Urinary bladder (tissue), 4 donors: ENCODE results near the gene CNR2. TPM values are rescaled to one million over a fixed set of nuclear protein-coding genes. Genes with fewer than 3 reads are reported as not detected.

Source experiments
- DNase-seq: peaks from one replicate; pipeline ENCODE4 v3.0.0-alpha.2; 2015; ENCODE audit errors: extremely low spot score
- H3K27ac ChIP-seq: one replicate; pipeline ENCODE4 v1.5.1; 2013; ENCODE audit warnings: low read depth, mild to moderate bottlenecking, moderate library complexity
- H3K36me3 ChIP-seq: one replicate; pipeline ENCODE4 v1.6.1; 2013; ENCODE audit warnings: mild to moderate bottlenecking, moderate library complexity; ENCODE audit not compliant: insufficient read depth
- H3K4me1 ChIP-seq: one replicate; pipeline ENCODE4 v1.6.1; 2013; ENCODE audit warnings: mild to moderate bottlenecking, moderate library complexity; ENCODE audit not compliant: insufficient read depth
- H3K4me3 ChIP-seq: one replicate; pipeline ENCODE4 v1.5.1; 2013; ENCODE audit warnings: low read depth, low read length
- WGBS: extraction: QIAGEN DNeasy Blood & Tissue Kit; methylation state at CpG from one replicate; pipeline ENCODE4 v1.1.7; 2013; 5-methylcytosine and 5-hydroxymethylcytosine counted together
- polyA plus RNA-seq: library from polyadenylated mRNA; stranded (reverse); fragments of 200-250 nt; gene quantifications from one replicate; pipeline ENCODE4 v1.2.3, GENCODE V29; 2013
- total RNA-seq: library from RNA; depleted of rRNA; stranded (reverse); fragments of >200 nt; gene quantifications from one replicate; pipeline ENCODE4 v1.2.3, GENCODE V29; 2014
- donor health status: healthy with polysubstance abuse.
- donor health status: healthy.

Gene CNR2
- total and polyA plus RNA-seq, 2 donors: 0.11 TPM; not detected in 1

DNA sequence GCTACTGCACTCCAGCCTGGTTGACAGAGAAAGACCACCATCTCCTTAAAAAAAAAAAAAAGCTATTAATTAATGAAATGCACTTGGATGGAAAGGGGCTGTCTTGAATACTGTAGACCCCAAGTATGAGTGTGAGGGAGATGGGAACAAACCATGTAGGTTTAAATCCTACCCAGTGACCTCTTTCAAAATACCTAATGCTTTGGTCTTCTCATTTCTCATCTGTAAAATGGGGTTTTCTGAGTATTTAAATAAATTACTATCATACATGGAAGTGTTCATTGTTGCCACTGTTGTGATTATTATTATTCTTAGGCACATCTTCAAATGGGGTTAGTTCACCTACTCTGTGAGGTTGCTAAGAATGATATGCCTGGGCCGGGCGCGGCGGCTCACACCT lies 27.9 kb downstream of the CNR2 start:
- Histone ChIP-seq H3K4me3 (no peak overlapping the region), H3K27ac (no peak overlapping the region), H3K4me1 (no peaks in the 10 kb centered on the region), H3K36me3 (no peaks in the 10 kb centered on the region)
- DNase-seq: no peak
- WGBS: 90% methylated on average over 4 of the region's 4 CpGs

DNA sequence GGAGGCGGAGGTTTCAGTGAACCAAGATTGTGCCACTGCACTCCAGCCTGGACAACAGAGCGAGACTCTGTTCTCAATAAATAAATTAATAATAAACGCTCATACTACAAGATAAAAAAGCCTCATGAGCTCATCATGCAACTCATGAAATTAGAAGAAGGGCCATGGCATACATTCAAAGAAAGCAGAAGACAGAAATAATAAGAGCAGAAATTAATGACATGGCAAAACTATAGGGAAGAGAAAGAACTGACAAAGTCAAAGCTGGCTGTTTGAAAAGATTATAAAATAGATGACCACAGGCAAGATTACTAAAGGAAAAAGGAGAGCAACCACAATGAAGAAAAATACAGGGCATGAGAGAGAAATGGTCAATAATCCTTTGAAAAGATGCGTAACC lies 30.4 kb downstream of the CNR2 start:
- 77% methylated on average over 4 of the region's 4 CpGs for WGBS
- no peak for DNase-seq
- Histone ChIP-seq H3K4me3 (no peak overlapping the region), H3K36me3 (no peaks in the 10 kb centered on the region), H3K27ac (no peak overlapping the region), H3K4me1 (no peaks in the 10 kb centered on the region)

DNA sequence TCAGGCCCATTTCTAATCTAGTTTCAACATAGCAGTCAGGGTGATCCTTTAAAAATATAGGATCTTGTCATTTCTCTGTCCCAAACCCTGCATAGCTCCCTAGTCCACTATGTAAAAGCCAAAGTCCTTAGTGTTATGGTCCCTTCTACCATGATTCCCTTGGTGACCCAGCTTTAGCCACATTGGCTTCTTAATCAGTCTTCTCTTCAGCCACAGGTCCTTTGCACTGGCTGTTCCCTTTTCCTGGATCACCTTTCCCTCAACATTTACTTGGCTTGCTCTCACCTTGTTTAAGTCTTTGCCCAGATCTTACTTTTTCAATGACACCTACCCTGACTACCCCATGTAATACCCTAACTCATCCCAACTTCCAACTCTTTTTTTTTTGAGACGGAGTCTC lies 33.4 kb downstream of the CNR2 start:
- whole genome bisulfite sequencing: 100% methylated on average over 1 of the region's 1 CpG
- no peak overlapping the region for H3K27ac ChIP-seq
- H3K4me3 ChIP-seq: no peak overlapping the region
- no peak for DNase-seq
- H3K4me1 ChIP-seq: no peaks in the 10 kb centered on the region
- no peaks in the 10 kb centered on the region for H3K36me3 ChIP-seq

DNA sequence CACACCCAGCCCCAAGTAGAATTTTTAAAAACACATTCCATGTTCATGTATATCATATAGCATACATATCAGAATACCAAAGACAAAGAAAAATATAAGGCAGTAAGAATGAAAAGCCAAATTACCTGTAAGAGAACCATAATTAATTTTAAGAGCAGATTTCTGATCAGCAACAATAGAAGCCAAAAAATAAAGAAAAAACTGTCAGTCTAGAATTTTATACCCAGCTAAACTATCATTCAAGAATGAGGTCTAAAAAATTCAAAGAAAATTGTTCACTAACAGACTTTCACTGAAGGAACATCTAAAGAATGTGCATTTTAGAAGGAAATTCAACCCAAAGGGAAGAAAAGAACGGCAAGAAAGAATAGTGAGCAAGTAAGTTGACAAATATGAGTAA lies 34.5 kb downstream of the CNR2 start:
- no peak overlapping the region for H3K27ac ChIP-seq
- H3K4me1 ChIP-seq: no peaks in the 10 kb centered on the region
- no peak overlapping the region for H3K4me3 ChIP-seq
- no peak for DNase-seq
- 76% methylated on average over 1 of the region's 1 CpG for WGBS
- H3K36me3 ChIP-seq: no peaks in the 10 kb centered on the region

DNA sequence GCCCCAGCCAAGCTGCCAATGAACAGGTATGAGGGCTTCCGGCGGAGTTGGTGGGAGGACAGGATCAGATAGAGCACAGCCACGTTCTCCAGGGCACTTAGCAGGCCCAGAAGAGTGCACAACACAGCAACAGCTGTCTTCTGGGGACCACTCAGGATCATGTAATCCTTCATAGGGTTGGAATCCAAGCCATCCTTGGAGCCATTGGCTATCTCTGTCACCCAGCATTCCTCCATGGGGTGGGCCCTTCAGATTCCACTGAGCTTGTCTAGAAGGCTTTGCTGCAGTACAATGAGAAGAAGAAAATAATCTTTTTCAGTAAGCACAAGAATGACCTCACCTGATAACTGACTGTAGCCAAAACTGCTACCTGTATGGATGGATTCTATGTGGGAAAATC lies 37.8 kb downstream of the CNR2 start:
- Histone ChIP-seq H3K4me1 (no peaks in the 10 kb centered on the region), H3K27ac (no peak overlapping the region), H3K36me3 (no peaks in the 10 kb centered on the region), H3K4me3 (no peak overlapping the region)
- no peak for DNase-seq
- WGBS: 72% methylated on average over 3 of the region's 3 CpGs

DNA sequence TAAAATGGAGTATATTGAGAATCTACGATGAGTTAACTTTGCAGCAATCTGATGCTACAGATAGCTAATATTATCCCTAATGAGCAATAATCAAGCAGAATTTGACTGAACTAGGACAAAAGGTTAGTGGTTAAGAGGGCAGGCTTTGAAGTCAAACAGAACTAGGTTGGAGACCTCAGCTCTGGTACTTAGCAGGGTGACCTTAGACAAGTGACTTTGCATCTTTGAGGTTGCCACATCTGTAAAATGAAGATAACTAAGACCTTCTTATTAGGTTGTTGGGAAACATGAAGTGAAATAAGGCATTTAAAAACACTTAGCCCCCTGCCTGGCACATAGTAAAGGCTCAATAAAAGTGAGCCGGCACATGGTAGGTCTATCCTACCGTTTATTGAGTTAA lies 40.7 kb downstream of the CNR2 start:
- no peak overlapping the region for H3K4me3 ChIP-seq
- 79% methylated on average over 3 of the region's 3 CpGs for WGBS

DNA sequence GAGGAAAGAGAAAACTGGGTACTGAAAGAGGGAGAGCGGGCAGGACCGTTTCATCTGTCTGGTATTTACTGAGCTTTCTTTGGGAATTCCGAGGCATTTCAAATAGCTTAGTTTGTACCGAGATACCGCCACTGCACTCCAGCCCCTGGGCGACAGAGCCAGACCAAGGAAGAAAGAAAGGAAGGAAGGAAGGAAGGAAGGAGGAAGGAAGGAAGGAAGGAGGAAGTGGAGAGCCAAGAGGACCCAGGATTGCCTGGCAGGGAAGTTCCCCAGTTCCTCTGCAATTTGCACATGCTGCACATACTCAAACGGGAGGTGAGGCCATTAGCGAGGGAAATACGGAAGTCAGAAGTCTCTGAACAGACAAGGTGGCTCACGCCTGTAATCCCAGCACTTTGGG lies 44.1 kb downstream of the CNR2 start:
- H3K27ac ChIP-seq: no peak overlapping the region
- no peak for DNase-seq
- 62% methylated on average over 10 of the region's 10 CpGs for WGBS

More for the DNA sequence above, 40.7 kb downstream of the CNR2 start:
- no peak for DNase-seq
- no peaks in the 10 kb centered on the region for H3K4me1 ChIP-seq
- H3K36me3 ChIP-seq: no peaks in the 10 kb centered on the region
- no peak overlapping the region for H3K27ac ChIP-seq

DNA sequence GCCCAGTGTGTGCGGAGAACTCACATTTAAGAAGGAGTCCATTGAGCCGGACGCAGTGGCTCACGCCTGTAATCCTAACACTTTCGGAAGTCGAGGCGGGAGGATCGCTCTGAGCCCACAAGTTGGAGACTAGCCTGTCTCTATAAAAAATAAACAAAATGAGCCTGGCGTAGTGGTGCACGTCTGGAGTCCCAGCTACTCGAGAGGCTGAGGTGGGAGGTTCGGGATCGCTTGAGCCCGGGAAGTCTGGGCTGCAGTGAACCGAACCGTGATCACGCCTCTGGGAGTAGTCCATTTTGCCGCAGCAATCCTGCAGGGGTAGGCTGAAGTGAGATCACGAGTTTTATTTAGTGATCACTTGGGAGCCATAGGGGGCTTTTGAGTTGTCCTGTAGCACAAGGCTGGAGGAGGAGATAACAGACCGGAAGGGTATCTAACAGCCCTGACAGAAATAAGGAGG lies 44.6 kb downstream of the CNR2 start:
- Histone ChIP-seq H3K27ac (no peak overlapping the region), H3K4me1 (no peaks in the 10 kb centered on the region), H3K36me3 (no peaks in the 10 kb centered on the region), H3K4me3 (peak overlapping the region; percentile 15)
- DNase-seq: no peak
- WGBS: 14% methylated on average over 20 of the region's 20 CpGs

More for the DNA sequence above, 44.1 kb downstream of the CNR2 start:
- Histone ChIP-seq H3K4me1 (no peaks in the 10 kb centered on the region), H3K4me3 (no peak overlapping the region), H3K36me3 (no peaks in the 10 kb centered on the region)

DNA sequence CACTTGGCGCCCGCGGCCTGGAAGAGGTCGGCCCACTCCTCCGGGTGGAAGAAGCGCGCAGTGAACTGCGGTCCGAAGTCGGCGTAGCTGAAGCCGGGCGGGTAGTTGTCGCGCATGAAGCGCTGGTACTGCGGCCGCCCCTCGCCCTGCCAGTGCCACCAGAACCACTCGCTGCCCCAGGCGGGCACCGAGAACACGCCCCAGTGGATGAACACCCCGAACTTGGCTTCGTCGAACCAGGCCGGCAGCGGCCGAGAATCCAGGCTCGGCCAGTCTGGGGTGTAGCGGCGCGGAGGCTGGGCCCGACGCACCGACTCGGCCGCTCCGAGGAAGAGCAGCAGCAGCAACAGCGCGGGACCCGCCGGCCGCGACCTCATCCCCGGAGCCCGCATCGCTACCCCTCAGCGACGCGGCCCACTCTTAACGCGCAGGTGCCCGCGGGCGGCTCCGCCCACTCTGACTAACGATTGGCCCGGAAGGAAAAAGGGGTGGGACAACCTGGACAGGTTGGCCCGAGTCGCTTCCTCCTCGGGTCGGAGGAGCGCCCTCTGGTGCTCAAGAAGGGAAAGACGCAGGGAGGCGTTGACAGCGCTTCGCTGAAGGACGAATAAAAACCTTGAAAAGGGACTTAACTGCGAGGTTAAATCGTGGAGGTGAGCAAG lies 45.1 kb downstream of the CNR2 start, which contains the start of gene FUCA1:
Gene FUCA1, minus strand, starts transcription at position 396 of the 662 bp plus-strand sequence. Its CDS starts 4 bp downstream, at position 392.
- Histone ChIP-seq H3K36me3 (no peaks in the 10 kb centered on the region), H3K27ac (no peak within 1 kb of the TSS), H3K4me1 (no peaks in the 10 kb centered on the region), H3K4me3 (peak within 1 kb of the TSS; percentile 66)
- peak; percentile 86 for DNase-seq
- under 1% methylated on average over 71 of the region's 71 CpGs for WGBS

DNA sequence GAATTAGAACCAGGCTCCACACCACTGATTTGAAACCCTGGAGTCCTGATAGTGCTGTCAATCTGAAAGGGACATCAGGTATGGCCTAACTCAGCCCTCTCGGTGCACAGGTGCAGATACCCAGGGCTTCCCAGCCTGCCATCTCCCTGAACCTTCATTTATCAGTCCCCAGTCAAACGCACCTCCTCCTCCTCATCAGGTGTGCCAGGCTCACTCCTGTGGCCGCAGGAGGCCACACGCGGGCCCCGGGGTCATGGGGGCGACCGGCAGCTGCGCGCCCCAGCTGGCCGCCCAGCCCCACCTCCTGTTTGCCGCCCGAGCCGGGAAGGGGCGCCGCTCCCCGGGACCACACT lies 45.6 kb downstream of the CNR2 start:
- H3K4me1 ChIP-seq: no peaks in the 10 kb centered on the region
- H3K36me3 ChIP-seq: peaks cover 2% of the 10 kb centered on the region
- H3K4me3 ChIP-seq: peak overlapping the region; percentile 66
- no peak for DNase-seq
- H3K27ac ChIP-seq: no peak overlapping the region
- WGBS: 7% methylated on average over 17 of the region's 17 CpGs

DNA sequence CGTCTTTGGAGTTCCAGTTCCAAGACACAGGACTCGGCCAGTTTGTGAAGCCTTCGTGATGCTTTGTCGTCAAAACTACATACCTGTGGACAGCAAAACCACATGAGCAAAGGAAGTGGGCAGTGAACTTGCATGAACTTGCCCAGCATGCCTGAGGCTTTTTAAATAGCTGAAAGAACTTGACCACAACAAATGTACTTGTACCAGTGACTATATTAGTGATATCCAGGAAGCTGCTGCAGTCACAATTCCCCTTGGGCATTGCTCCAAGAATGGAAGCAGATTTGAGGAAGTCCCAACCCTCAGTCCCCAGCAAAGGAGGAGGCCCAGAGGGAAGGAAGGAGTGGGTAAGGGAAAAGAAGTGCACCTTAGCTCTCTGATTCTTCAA lies 47.6 kb downstream of the CNR2 start:
- H3K36me3 ChIP-seq: peaks cover 3% of the 10 kb centered on the region
- no peaks in the 10 kb centered on the region for H3K4me1 ChIP-seq
- no peak for DNase-seq
- no peak overlapping the region for H3K27ac ChIP-seq
- WGBS: 86% methylated on average over 4 of the region's 4 CpGs
- H3K4me3 ChIP-seq: no peak overlapping the region

DNA sequence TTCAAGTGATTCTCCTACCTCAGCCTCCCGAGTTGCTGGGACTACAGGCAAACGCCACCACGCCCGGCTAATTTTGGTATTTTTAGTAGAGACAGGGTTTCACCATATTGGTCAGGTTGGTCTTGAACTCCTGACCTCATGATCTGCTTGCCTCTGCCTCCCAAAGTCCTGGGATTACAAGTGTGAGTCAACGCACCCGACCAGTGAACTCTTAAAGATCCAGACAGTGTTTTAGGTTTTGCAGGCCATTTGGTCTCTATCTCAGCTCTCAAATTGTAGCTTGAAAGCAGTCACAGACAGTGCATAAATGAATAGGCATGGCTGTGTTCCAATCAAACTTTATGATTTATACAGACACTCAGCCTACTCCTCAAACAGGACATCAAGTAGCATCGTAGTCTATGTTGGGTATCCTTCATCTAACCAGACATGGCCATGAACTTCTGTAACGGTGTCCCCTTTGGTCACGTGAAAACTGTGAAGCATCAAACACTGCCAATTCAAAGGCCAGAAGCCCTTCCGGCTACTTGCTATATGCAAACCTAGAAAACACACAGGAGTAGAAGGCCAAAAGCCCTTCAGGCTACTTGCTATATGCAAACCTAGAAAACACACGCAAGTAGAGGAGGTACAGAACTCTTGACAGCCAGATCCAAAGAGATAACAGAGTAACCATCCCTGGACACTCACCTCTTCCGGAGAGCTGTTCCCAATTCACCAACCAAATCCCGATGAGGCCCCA lies 48.2 kb downstream of the CNR2 start:
- Histone ChIP-seq H3K4me3 (no peak overlapping the region), H3K36me3 (peaks cover 4% of the 10 kb centered on the region), H3K4me1 (no peaks in the 10 kb centered on the region), H3K27ac (no peak overlapping the region)
- DNase-seq: no peak
- 93% methylated on average over 13 of the region's 13 CpGs for WGBS

DNA sequence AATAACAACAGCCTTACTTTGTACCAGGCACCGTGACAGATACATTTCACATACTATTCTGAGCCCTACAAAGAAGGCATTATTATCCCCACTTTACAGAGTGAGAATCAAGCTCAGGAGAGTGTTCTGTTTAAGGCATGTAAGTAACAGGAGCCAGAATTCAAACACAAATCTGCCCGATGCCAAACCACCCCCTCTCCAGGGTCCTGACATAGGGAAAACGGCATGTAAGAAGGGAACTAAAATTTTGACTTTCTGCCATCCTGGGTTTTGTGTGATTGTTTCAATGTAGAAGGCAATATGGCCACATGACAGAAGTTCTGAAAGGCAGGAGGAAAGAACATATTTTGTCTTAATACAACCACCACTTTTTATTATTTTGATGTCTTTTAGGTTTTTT lies 50.5 kb downstream of the CNR2 start:
- Histone ChIP-seq H3K36me3 (peaks cover 6% of the 10 kb centered on the region), H3K4me3 (no peak overlapping the region), H3K4me1 (no peaks in the 10 kb centered on the region), H3K27ac (no peak overlapping the region)
- 62% methylated on average over 3 of the region's 3 CpGs for WGBS
- no peak for DNase-seq

DNA sequence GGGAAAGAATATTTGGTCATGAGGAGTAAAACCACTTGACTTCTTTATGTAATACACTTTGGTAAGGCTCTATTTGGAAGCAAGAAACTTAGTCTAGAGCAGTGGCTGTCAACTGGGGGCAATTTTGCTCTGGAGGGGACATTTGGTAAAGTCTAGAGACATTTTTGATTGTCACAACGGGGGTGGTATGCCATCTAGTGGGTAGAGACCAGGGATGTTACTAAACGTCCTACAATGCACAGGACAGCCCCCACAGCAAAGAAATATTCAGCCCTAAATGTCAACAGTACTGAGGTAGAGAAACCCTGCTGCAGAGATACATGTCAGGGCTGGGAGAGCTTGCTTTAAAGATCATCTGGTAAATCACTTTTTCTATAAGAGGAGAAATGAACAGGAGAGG lies 58.6 kb downstream of the CNR2 start:
- no peak for DNase-seq
- H3K4me3 ChIP-seq: no peak overlapping the region
- WGBS: 36% methylated on average over 2 of the region's 2 CpGs
- peaks cover 5% of the 10 kb centered on the region for H3K36me3 ChIP-seq
- H3K4me1 ChIP-seq: no peaks in the 10 kb centered on the region
- no peak overlapping the region for H3K27ac ChIP-seq
